Epidermal melanocyte (primary cell): ENCODE results near the gene TMCC3.
"Not testable (repeated sequence)": the region's sequence is repeated elsewhere in the genome, so short reads cannot be mapped to it uniquely, and the experiment has no call there.

Experiments used
- DNase-seq: peaks from one replicate; pipeline ENCODE4 v3.0.0; 2011; ENCODE audit warnings: low spot score; ENCODE audit not compliant: insufficient read length

TMCC3 gene

GRCh38 chr12:94575024-94575423 lies 75.3 kb downstream of the TMCC3 start:
- DNase-seq = no peak

- DNase-seq = no peak
Measured at GRCh38 chr12:94571556-94571955, 78.8 kb downstream of the TMCC3 start.

GRCh38 chr12:94570161-94570560 lies 80.2 kb downstream of the TMCC3 start:
- DNase-seq = no peak

GRCh38 chr12:94567761-94568160 lies 82.6 kb downstream of the TMCC3 start:
- no peak for DNase-seq

- no peak for DNase-seq
Measured at GRCh38 chr12:94566345-94566744, 84.0 kb downstream of the TMCC3 start.

GRCh38 chr12:94565683-94566082 lies 84.7 kb downstream of the TMCC3 start:
- no peak for DNase-seq

- no peak for DNase-seq
Measured at GRCh38 chr12:94563286-94563685, 87.1 kb downstream of the TMCC3 start.

- DNase-seq = no peak
Measured at GRCh38 chr12:94561943-94562411, 88.4 kb downstream of the TMCC3 start.

- no peak for DNase-seq
Measured at GRCh38 chr12:94560431-94561221, 89.7 kb downstream of the TMCC3 start.

- DNase-seq = no peak
Measured at GRCh38 chr12:94558612-94559011, 91.7 kb downstream of the TMCC3 start.

GRCh38 chr12:94557746-94558295 lies 92.5 kb downstream of the TMCC3 start:
- no peak for DNase-seq

- no peak for DNase-seq
Measured at GRCh38 chr12:94555687-94556086, 94.7 kb downstream of the TMCC3 start.

GRCh38 chr12:94553875-94554274 lies 96.5 kb downstream of the TMCC3 start:
- no peak for DNase-seq

- DNase-seq = no peak
Measured at GRCh38 chr12:94553130-94553519, 97.2 kb downstream of the TMCC3 start.

GRCh38 chr12:94551810-94552209 lies 98.5 kb downstream of the TMCC3 start:
- DNase-seq = no peak

GRCh38 chr12:94550964-94551363 lies 99.4 kb downstream of the TMCC3 start:
- DNase-seq = no peak

- DNase-seq = not testable (repeated sequence)
Measured at GRCh38 chr12:94548833-94549232, 101.5 kb downstream of the TMCC3 start.

- peak; percentile 44 for DNase-seq
Measured at GRCh38 chr12:94545935-94546771, 104.2 kb downstream of the TMCC3 start.

- no peak for DNase-seq
Measured at GRCh38 chr12:94544355-94544754, 106.0 kb downstream of the TMCC3 start.

GRCh38 chr12:94538318-94538717 lies 112.0 kb downstream of the TMCC3 start:
- no peak for DNase-seq

- DNase-seq = peak; percentile 41
Measured at GRCh38 chr12:94536040-94536965, 114.1 kb downstream of the TMCC3 start.
